ENCODE results near the gene ING3.

The ING3 gene

GRCh38 chr7:120939345-120939744 is 11.2 kb upstream of the ING3 start:
- TF ChIP-seq ZFX (IDR thresholded peaks at IDR 0.05), result no peak
- TF ChIP-seq, protein P1, sequence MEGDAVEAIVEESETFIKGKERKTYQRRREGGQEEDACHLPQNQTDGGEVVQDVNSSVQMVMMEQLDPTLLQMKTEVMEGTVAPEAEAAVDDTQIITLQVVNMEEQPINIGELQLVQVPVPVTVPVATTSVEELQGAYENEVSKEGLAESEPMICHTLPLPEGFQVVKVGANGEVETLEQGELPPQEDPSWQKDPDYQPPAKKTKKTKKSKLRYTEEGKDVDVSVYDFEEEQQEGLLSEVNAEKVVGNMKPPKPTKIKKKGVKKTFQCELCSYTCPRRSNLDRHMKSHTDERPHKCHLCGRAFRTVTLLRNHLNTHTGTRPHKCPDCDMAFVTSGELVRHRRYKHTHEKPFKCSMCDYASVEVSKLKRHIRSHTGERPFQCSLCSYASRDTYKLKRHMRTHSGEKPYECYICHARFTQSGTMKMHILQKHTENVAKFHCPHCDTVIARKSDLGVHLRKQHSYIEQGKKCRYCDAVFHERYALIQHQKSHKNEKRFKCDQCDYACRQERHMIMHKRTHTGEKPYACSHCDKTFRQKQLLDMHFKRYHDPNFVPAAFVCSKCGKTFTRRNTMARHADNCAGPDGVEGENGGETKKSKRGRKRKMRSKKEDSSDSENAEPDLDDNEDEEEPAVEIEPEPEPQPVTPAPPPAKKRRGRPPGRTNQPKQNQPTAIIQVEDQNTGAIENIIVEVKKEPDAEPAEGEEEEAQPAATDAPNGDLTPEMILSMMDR (conservative IDR thresholded peaks at IDR 0.05), result no peak
- H3K27ac ChIP-seq, result no peak overlapping the region

- H3K27ac ChIP-seq, result no peak overlapping the region
Observed at GRCh38 chr7:120941064-120941463, 9.5 kb upstream of the ING3 start.

DNA sequence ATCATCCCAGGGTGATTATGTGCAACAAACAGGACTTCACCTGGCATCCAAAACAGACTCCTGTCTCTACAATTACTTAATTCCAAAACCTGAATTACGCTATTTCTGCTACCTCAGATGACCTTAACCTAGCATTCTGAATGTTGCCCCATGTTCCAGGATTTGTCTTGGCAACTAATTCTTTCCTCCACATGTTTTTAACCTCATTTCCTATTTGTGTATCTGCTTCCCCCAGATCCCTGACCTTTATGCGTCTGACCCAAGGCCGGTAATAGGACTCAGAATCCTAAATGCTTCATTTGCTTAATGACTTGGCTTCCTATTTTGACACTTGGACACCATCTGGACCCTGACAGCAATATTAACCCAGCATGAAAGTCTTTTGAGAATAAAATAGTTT is 8.7 kb upstream of the ING3 start:
- no peak for TF ChIP-seq ZFX (IDR thresholded peaks at IDR 0.05)
- H3K27ac ChIP-seq, result no peak overlapping the region

More at GRCh38 chr7:120941064-120941463, 9.5 kb upstream of the ING3 start:
- TF ChIP-seq, protein P1 (conservative IDR thresholded peaks at IDR 0.05), result peak; percentile 64
- TF ChIP-seq ZFX (IDR thresholded peaks at IDR 0.05), result no peak

DNA sequence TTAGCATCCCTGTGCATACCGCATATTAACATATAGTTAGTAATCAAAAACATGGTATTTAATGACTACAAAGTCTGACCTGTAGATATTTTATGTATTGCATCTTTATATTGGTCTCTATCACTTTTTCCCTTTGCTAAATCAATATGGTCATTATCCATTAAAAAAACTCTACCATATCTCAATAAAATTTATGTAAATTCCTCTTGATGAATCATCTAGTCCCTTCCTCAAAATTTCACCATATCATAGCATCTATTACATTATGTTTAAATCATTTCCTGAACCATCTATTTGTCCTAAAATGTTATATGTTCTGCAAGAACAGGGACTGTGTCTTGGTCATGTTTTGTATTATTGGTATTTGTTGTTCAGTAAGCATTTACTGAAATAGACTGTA is 7.7 kb upstream of the ING3 start:
- no peak overlapping the region for H3K27ac ChIP-seq
- TF ChIP-seq, protein P1 (conservative IDR thresholded peaks at IDR 0.05), result no peak
- no peak for TF ChIP-seq ZFX (IDR thresholded peaks at IDR 0.05)

DNA sequence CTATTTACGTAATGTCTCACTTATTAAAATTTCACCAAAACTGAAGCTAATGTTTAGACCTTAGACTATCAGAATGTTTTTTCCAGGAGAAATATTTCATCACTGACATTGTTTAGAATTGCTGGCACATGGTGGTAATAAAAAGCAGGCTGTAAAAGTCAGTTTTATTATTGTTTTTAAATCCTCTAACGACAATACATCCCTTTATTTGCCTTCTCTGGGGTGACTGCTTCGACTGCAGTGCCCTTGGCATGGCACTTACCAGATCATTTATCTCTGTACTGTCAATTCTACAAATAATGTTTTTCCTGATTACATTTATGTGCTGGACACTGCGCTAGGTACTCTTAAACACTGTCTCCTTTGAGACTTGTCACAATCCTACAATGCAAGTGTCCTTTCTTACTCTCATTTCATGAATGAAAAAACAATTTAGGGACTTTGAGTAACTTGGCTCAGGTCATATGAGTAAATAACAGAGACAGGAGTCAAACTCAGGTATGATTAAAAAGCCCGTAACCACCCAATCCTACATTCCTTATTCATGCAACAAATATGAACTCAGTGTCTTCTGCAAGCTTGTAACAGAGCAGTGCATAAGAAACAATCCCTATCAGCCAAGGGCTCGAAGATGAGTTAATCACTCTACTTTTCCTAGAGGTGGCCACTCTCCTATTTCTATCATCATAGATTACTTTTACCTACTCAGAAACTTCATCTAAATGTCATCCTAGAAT is 5.6 kb upstream of the ING3 start:
- TF ChIP-seq, protein P1 (conservative IDR thresholded peaks at IDR 0.05), result no peak
- TF ChIP-seq ZFX (IDR thresholded peaks at IDR 0.05), result no peak
- H3K27ac ChIP-seq, result no peak overlapping the region

DNA sequence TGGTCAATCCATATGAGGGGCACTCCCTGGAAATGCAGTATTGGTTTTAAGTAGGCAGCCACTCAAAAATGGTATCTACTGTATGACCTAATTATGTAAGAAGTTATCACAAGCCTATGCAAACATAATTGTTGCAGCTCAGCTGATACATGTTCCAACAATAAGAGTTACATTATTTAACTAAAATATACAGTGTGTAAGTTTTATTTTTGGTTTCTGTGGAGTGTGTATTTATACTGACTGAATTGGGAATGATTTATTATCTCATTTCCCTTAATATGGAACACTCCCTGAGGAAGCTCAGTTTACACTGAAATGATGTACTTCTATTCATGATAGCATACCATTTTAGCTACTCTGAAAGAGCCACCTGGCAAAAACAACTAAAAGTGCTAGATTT is 2.6 kb upstream of the ING3 start:
- no peak overlapping the region for H3K27ac ChIP-seq
- TF ChIP-seq, protein P1 (conservative IDR thresholded peaks at IDR 0.05), result no peak
- TF ChIP-seq ZFX (IDR thresholded peaks at IDR 0.05), result no peak

DNA sequence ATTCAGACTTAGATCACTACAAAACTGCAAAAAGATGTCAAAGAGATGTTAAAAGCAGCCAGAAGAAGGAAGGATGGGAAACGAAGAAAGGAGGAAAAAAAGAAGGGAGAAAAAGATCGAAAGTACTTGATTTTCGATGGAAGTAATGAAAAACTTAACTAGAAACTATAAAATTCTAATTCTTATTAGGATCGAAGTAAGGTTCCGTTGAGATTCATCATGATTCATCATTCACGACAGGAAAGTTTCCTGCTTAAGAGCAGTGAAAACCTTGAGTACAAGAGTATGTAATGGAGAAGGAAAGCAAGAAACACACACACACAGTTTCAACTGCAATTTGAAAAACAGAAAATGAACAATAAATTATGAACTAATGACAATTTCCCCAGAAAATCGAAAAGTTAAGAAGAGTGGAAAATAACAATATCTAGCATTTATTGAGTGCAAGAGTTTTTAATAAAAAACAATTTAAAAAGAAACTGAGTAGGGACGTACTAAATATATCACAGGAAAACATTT is 1.1 kb upstream of the ING3 start:
- TF ChIP-seq, protein P1 (conservative IDR thresholded peaks at IDR 0.05), result no peak
- TF ChIP-seq ZFX (IDR thresholded peaks at IDR 0.05), result no peak
- no peak overlapping the region for H3K27ac ChIP-seq
